HCT116 (cell line): ENCODE results near the gene GRIN3B. TPM values are rescaled to one million over a fixed set of nuclear protein-coding genes. Genes with fewer than 3 reads are reported as not detected.

ENCODE experiments used
- ATAC-seq: fragments of 200-7000 bp; cut with Tn5 transposase; 2 replicates; pipeline ENCODE4 v1.9.1; 2020; ENCODE audit warnings: mild to moderate bottlenecking, moderate library complexity
- BruUV-seq: library from RNA; stranded (reverse); fragments of 400-500 nt; replicated peaks from 2 replicates; lab custom pipeline; 2021; lab: Mats Ljungman, UMichigan
- CTCF ChIA-PET: fragments of 300-600 bp; sonication (Branson Sonifier 250); formaldehyde crosslinking; loops from one replicate; lab custom pipeline; 2021; ENCODE audit warnings: antibody characterized with exemption; lab: Charles Lee
- POLR2A ChIA-PET: fragments of 300-600, 350-600 bp; sonication (Branson Sonifier 250); formaldehyde crosslinking; loops from one replicate; lab custom pipeline; 2021; ENCODE audit warnings: antibody characterized with exemption; lab: Charles Lee
- RAD21 ChIA-PET, 2 experiments: fragments of 300-600 bp; sonication (Branson Sonifier 250); formaldehyde crosslinking; loops; one replicate each; lab custom pipeline; 2023; ENCODE audit warnings: low total read pairs in 2 of 2; ENCODE audit not compliant: uncharacterized antibody in 2 of 2, unreplicated experiment in 2 of 2, low non-redundant PET in 1 of 2; lab: Charles Lee
- DNase-seq: peaks from one replicate; pipeline ENCODE4 v3.0.0-alpha.2; 2010; ENCODE audit warnings: low read depth, low spot score
- H2AFZ ChIP-seq: fragments of 200-600 bp; shearing (Covaris generic), sonication (generic); 2 replicates; pipeline ENCODE4 v1.6.1; 2017; ENCODE audit warnings: low read depth, mixed run types, mixed read lengths, antibody characterized with exemption, low read length; ENCODE audit not compliant: poor library complexity, severe bottlenecking
- H3K27ac ChIP-seq: 2 replicates; pipeline ENCODE4 v1.5.1; 2012; ENCODE audit warnings: low read depth, low read length
- H3K27me3 ChIP-seq: fragments of 200-600 bp; sonication (generic); 2 replicates; pipeline ENCODE4 v1.6.1; 2016; ENCODE audit warnings: mixed run types, low read length, mixed read lengths; ENCODE audit not compliant: insufficient read depth
- H3K36me3 ChIP-seq, 2 experiments: fragments of 200-500 bp in 1 of 2; fragments of 200-600 bp in 1 of 2; sonication (Bioruptor generic) in 1 of 2; sonication (generic) in 1 of 2; 2 replicates each; pipeline versions ENCODE4 v1.5.1 to v1.6.1; 2014 to 2016; ENCODE audit warnings: low read length in 2 of 2, inconsistent platforms in 1 of 2, mixed read lengths in 1 of 2, mixed run types in 1 of 2; ENCODE audit not compliant: insufficient read depth in 2 of 2, control insufficient read depth in 1 of 2
- H3K4me1 ChIP-seq, 2 experiments: fragments of 200-600 bp in 1 of 2; sonication (generic) in 1 of 2; 2 replicates each; pipeline versions ENCODE4 v1.5.1 to v1.6.1; 2012 to 2017; ENCODE audit warnings: low read length in 2 of 2, inconsistent platforms in 1 of 2, mild to moderate bottlenecking in 1 of 2, mixed read lengths in 1 of 2, mixed run types in 1 of 2, moderate library complexity in 1 of 2; ENCODE audit not compliant: insufficient read depth in 2 of 2, control insufficient read depth in 1 of 2
- H3K4me2 ChIP-seq: fragments of 200-600 bp; sonication (generic); 2 replicates; pipeline ENCODE4 v1.6.1; 2017; ENCODE audit warnings: mixed run types, low read length, mixed read lengths
- H3K4me3 ChIP-seq, 2 experiments: fragments of 200-600 bp in 1 of 2; sonication (generic) in 1 of 2; replicated peaks in 1 of 2; 2 replicates each; pipeline ENCODE4 v1.5.1; 2011 to 2016; ENCODE audit warnings: low read length in 2 of 2, control low read depth in 1 of 2, low read depth in 1 of 2, mild to moderate bottlenecking in 1 of 2, mixed read lengths in 1 of 2, mixed run types in 1 of 2
- H3K79me2 ChIP-seq: fragments of 200-600 bp; sonication (generic); 2 replicates; pipeline ENCODE4 v1.6.1; 2017; ENCODE audit warnings: mild to moderate bottlenecking, mixed run types, low read length, moderate library complexity, mixed read lengths; ENCODE audit not compliant: insufficient read depth
- H3K9ac ChIP-seq: fragments of 200-600 bp; sonication (generic); 2 replicates; pipeline ENCODE4 v1.6.1; 2016; ENCODE audit warnings: low read length, mixed read lengths
- H3K9me2 ChIP-seq: fragments of 200-600 bp; sonication (generic), shearing (Covaris generic); 2 replicates; pipeline ENCODE4 v1.6.1; 2017; ENCODE audit warnings: mixed run types, mild to moderate bottlenecking, moderate library complexity; ENCODE audit not compliant: insufficient read depth
- H3K9me3 ChIP-seq, 2 experiments: fragments of 200-500 bp in 1 of 2; fragments of 200-600 bp in 1 of 2; sonication (Bioruptor generic) in 1 of 2; sonication (generic) in 1 of 2; 2 replicates each; pipeline ENCODE4 v1.6.1; 2014 to 2017; ENCODE audit warnings: low read length in 2 of 2, mixed read lengths in 2 of 2, inconsistent platforms in 1 of 2, low read depth in 1 of 2, mild to moderate bottlenecking in 1 of 2, mixed run types in 1 of 2, moderate library complexity in 1 of 2; ENCODE audit not compliant: control insufficient read depth in 1 of 2, insufficient read depth in 1 of 2
- H4K20me1 ChIP-seq: fragments of 200-600 bp; sonication (generic), shearing (Covaris generic); 2 replicates; pipeline ENCODE4 v1.6.1; 2017; ENCODE audit warnings: mixed run types, mild to moderate bottlenecking, moderate library complexity; ENCODE audit not compliant: insufficient read depth
- CBX3 ChIP-seq: IDR thresholded peaks from 2 replicates; pipeline ENCODE4 v1.6.1; 2012; ENCODE audit warnings: low read depth
- CEBPB ChIP-seq: IDR thresholded peaks from 2 replicates; pipeline ENCODE4 v1.6.1; 2012; ENCODE audit warnings: low read depth
- ELF1 ChIP-seq: IDR thresholded peaks from 2 replicates; pipeline ENCODE4 v1.6.1; 2012; ENCODE audit warnings: low read depth, borderline replicate concordance
- EZH2 ChIP-seq: fragments of 200-600 bp; sonication (generic); IDR thresholded peaks from 2 replicates; pipeline ENCODE4 v1.6.1; 2017; ENCODE audit warnings: antibody characterized with exemption, mixed run types
- FOSL1 ChIP-seq: IDR thresholded peaks from 2 replicates; pipeline ENCODE4 v1.6.1; 2012; ENCODE audit warnings: low read depth
- JUND ChIP-seq: IDR thresholded peaks from 2 replicates; pipeline ENCODE4 v1.6.1; 2012
- POLR2A ChIP-seq: IDR thresholded peaks from 2 replicates; pipeline ENCODE4 v1.7.0; 2011; ENCODE audit warnings: borderline replicate concordance; ENCODE audit not compliant: insufficient read depth, insufficient read length; ENCODE audit errors: extremely low read depth
- POLR2AphosphoS5 ChIP-seq: IDR thresholded peaks from 2 replicates; pipeline ENCODE4 v1.6.1; 2011; ENCODE audit warnings: mild to moderate bottlenecking, low read depth, low read length, moderate library complexity
- SP1 ChIP-seq: IDR thresholded peaks from 2 replicates; pipeline ENCODE4 v1.6.1; 2012; ENCODE audit warnings: low read depth
- SRF ChIP-seq: IDR thresholded peaks from 2 replicates; pipeline ENCODE4 v1.6.1; 2012; ENCODE audit warnings: low read depth
- TCF7L2 ChIP-seq: IDR thresholded peaks from 2 replicates; pipeline ENCODE4 v1.7.0; 2011; ENCODE audit warnings: borderline replicate concordance, inconsistent platforms; ENCODE audit not compliant: insufficient read depth, insufficient read length; ENCODE audit errors: extremely low read depth
- ZFX ChIP-seq: fragments of 450-650 bp; IDR thresholded peaks from 2 replicates; pipeline ENCODE4 v1.6.1; 2017
- intact Hi-C: fragments of 100-400 bp; cut with micrococcal nuclease; formaldehyde crosslinking; loops from 2 replicates; pipeline ENCODE4 v1.10.0; 2022
- total RNA-seq: library from RNA; stranded (reverse); gene quantifications from one replicate; pipeline ENCODE4 v1.2.1, GENCODE V29; 2021; ENCODE audit not compliant: unreplicated experiment

GRIN3B gene
- total RNA-seq, 1 experiment from 2014 or later: 0.69 TPM

DNA sequence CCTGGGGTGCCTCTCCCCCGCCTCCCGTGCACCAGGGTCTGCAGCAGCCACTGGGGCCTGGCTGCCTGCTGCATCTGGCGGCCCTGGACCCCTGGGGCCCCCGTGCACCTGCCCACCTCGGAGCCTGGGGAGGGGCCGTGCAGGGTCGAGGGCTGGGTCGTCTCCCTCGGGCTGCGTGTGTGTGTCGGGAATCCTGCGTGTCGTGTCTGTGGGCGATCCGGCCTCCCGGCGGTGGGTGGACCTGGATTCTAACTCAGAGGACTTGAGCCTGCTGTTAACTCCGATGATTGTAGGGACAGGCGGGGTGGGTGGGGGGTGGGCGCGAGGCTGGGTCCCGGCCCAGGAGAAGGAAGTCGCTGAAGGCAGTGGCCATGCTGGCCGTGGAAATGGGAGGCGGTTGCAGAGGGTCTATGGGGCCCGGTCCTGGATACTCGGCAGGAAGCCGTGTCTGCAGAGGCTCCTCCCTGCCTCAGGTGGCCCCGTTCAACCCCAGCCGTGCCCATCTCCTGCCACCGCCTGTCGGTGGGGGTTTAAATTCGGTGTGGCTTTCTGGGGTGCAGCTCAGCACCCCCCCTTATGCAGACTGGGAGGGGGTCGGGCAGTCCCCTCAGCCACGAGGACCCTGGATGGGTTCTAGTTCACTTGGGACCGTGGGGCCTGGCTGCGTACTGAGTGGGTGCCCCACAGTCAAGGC lies 25.5 kb upstream of the GRIN3B start:
- no peak overlapping the region for H3K27ac ChIP-seq
- ChIA-PET CTCF (no interaction called here), POLR2A (no interaction called here), RAD21 (no interaction called here)
- no peaks in the 10 kb centered on the region for H4K20me1 ChIP-seq
- intact Hi-C loops: no loop called here
- H2AFZ ChIP-seq: no peak overlapping the region
- ATAC-seq (no peak), DNase-seq (no peak)
- 0 out of 4 replicates have a peak, but pooled peaks cover 0 to 3% of the 10 kb centered on the region in 2 experiments for H3K4me1 ChIP-seq
- H3K4me2 ChIP-seq: no peak overlapping the region
- H3K4me3 ChIP-seq: no peak overlapping the region
- peaks cover 3 to 22% of the 10 kb centered on the region in 2 experiments; a peak in 3 of 4 replicates for H3K36me3 ChIP-seq
- no peaks in the 10 kb centered on the region for H3K79me2 ChIP-seq
- no peak overlapping the region for H3K9ac ChIP-seq
- no TSS peak for BruUV-seq
- H3K9me2 ChIP-seq: no peaks in the 10 kb centered on the region
- H3K27me3 ChIP-seq: no peaks in the 10 kb centered on the region
- TF ChIP-seq ZFX: no peak
- no peak for TF ChIP-seq CEBPB
- TF ChIP-seq FOSL1: no peak
- no peak for TF ChIP-seq SRF
- TF ChIP-seq TCF7L2: no peak
- TF ChIP-seq POLR2AphosphoS5: no peak
- TF ChIP-seq CBX3: no peak
- TF ChIP-seq EZH2: no peak
- H3K9me3 ChIP-seq: peaks cover 8 to 18% of the 10 kb centered on the region in 2 experiments; a peak in 3 of 4 replicates

DNA sequence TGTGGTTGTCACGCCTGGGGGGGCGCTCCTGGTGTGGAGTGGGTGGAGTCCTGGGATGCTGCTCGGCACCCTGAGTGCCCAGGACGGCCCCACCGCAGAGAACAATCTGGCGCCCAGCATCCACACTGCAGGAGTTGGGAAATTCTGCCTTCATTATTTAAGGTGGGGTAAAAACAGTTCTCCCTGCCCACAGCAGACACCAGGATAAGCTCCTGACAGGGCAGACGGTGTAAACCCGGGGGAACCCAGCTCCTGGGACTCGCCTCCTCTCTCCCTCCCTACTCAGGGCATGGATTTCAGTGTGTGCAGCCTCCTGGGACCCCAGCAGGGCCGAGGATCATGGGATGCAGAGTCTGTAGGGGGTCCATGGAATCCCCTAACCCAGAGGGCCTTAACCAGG lies 23.7 kb upstream of the GRIN3B start:
- CTCF ChIA-PET: no interaction called here
- Histone ChIP-seq H3K9ac (no peak overlapping the region), H2AFZ (no peak overlapping the region), H3K4me3 (no peak overlapping the region), H3K79me2 (no peaks in the 10 kb centered on the region), H3K9me3 (peaks cover 0 to 3% of the 10 kb centered on the region in 2 experiments; a peak in 2 of 4 replicates), H3K27me3 (no peaks in the 10 kb centered on the region), H4K20me1 (no peaks in the 10 kb centered on the region)
- no peak for ATAC-seq
- TF ChIP-seq SP1 (no peak), POLR2A (no peak), ZFX (no peak), ELF1 (no peak), CEBPB (no peak), FOSL1 (no peak), JUND (no peak)
- TF ChIP-seq, all 23 proteins: peak for 0
- H3K36me3 ChIP-seq: peaks cover 3 to 10% of the 10 kb centered on the region in 2 experiments; a peak in 2 of 4 replicates
- no peak overlapping the region for H3K4me2 ChIP-seq
- RAD21 ChIA-PET: no interaction called here
- H3K9me2 ChIP-seq: no peaks in the 10 kb centered on the region
- no peak for DNase-seq
- H3K27ac ChIP-seq: no peak overlapping the region
- H3K4me1 ChIP-seq: peaks cover 8 to 13% of the 10 kb centered on the region in 2 experiments; a peak in 3 of 4 replicates
- no TSS peak for BruUV-seq
- POLR2A ChIA-PET: no interaction called here
- intact Hi-C loops: no loop called here
